ENCODE data around the gene LVRN. TPM values are rescaled to one million over a fixed set of nuclear protein-coding genes. Genes with fewer than 3 reads are reported as not detected.

The LVRN gene
- polyA plus RNA-seq, 3 donors: not detected

DNA sequence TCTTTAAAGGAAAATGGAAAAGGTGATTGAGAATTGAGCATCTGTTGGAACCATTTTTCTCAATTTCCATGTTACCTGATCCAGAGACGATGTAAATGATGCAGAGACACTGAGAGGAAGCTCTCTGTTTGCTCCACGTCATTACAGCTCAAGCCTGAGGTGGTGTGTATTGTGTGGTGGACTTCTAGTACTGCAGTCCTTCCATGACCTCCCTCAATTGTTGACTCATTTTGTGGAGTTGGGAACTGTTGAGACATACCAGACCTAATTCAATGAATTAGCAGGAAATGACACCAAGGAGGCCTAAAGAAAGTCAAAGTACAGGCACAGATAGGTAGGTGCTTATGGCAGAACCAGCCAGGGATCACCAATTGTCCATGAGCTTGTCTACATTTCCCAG, 15.6 kb upstream of the LVRN start:
- no peak overlapping the region for H2AFZ ChIP-seq (ENCODE audit: insufficient read depth, low read depth, low read length, poor library complexity, severe bottlenecking)
- no peak overlapping the region for H3K4me2 ChIP-seq (replicated peaks; ENCODE audit: extremely low read depth, low read length, poor library complexity, severe bottlenecking)
- Mint-ChIP-seq H3K27ac (no peak overlapping the region), H3K36me3 (no peaks in the 10 kb centered on the region), H3K4me1 (peaks cover 8% of the 10 kb centered on the region), H3K9me3 (peaks cover 0 to 8% (median 4%) of the 10 kb centered on the region in 7 donors), H3K4me3 (no peak overlapping the region), H3K27me3 (ENCODE audit: low read depth in 3 of 3) (peaks cover 2 to 5% (median 2%) of the 10 kb centered on the region in 3 donors)
- intact Hi-C loops (cut with micrococcal nuclease): no loop called here
- WGBS (ENCODE audit: insufficient coverage): no CpG with 5 or more reads among the region's 2 CpGs
- H3K36me3 ChIP-seq (replicated peaks in 1 of 2; ENCODE audit: control insufficient read depth in 1 of 2, insufficient read depth in 2 of 2, low read length in 2 of 2): no peaks in the 10 kb centered on the region
- H3K27me3 ChIP-seq (ENCODE audit: control insufficient read depth in 2 of 2, insufficient read depth in 2 of 2, low read length in 2 of 2): no peaks in the 10 kb centered on the region
- H3K4me1 ChIP-seq (ENCODE audit: control insufficient read depth in 1 of 2, insufficient read depth in 2 of 2, low read length in 2 of 2): peaks cover 0 to 7% of the 10 kb centered on the region in 2 donors
- no peak for DNase-seq
- TF ChIP-seq, protein P1, sequence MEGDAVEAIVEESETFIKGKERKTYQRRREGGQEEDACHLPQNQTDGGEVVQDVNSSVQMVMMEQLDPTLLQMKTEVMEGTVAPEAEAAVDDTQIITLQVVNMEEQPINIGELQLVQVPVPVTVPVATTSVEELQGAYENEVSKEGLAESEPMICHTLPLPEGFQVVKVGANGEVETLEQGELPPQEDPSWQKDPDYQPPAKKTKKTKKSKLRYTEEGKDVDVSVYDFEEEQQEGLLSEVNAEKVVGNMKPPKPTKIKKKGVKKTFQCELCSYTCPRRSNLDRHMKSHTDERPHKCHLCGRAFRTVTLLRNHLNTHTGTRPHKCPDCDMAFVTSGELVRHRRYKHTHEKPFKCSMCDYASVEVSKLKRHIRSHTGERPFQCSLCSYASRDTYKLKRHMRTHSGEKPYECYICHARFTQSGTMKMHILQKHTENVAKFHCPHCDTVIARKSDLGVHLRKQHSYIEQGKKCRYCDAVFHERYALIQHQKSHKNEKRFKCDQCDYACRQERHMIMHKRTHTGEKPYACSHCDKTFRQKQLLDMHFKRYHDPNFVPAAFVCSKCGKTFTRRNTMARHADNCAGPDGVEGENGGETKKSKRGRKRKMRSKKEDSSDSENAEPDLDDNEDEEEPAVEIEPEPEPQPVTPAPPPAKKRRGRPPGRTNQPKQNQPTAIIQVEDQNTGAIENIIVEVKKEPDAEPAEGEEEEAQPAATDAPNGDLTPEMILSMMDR (IDR thresholded peaks at IDR 0.05): no peak
- no peak overlapping the region for H3K4me3 ChIP-seq (replicated peaks in 1 of 3; ENCODE audit: low read depth in 2 of 3, low read length in 3 of 3)
- H4K20me1 ChIP-seq (ENCODE audit: insufficient read depth, low read length): no peaks in the 10 kb centered on the region
- H3K79me2 ChIP-seq (ENCODE audit: insufficient read depth, low read length): no peaks in the 10 kb centered on the region
- no peaks in the 10 kb centered on the region for H3K9me3 ChIP-seq (replicated peaks in 1 of 2; ENCODE audit: control insufficient read depth in 1 of 2, insufficient read depth in 1 of 2, low read length in 2 of 2)
- no peak overlapping the region for H3K9ac ChIP-seq (ENCODE audit: insufficient read depth, low read length, poor library complexity, severe bottlenecking)
- no peak overlapping the region for H3K27ac ChIP-seq (ENCODE audit: low read depth in 1 of 2, low read length in 2 of 2)

DNA sequence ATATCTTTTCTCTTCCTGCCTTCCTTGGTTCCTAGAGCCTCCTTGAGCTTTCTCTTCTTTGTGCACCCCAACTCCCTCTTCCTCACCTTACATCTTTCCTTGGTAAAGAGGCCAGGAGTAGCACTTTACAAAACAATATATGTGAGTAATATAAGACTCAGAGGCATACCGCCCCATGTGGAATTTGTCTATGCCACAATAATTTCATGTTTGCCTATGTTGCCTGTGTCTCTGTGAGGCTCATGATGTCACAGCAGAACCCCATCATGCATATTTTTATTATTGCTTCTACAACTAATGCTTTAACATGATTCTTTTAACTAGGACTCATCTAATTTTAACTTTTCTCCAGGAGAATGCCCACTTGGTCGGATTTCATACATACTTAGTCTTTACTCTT, 15.0 kb upstream of the LVRN start:
- H3K36me3 Mint-ChIP-seq: no peaks in the 10 kb centered on the region
- peaks cover 2 to 5% (median 5%) of the 10 kb centered on the region in 3 donors for H3K27me3 Mint-ChIP-seq (ENCODE audit: low read depth in 3 of 3)
- H3K4me1 Mint-ChIP-seq: peaks cover 8% of the 10 kb centered on the region
- H3K27ac Mint-ChIP-seq: no peak overlapping the region
- WGBS (ENCODE audit: insufficient coverage): 100% methylated on average over 1 of the region's 2 CpGs
- Histone ChIP-seq H2AFZ (ENCODE audit: insufficient read depth, low read depth, low read length, poor library complexity, severe bottlenecking) (no peak overlapping the region), H3K9ac (ENCODE audit: insufficient read depth, low read length, poor library complexity, severe bottlenecking) (no peak overlapping the region), H3K27me3 (ENCODE audit: control insufficient read depth in 2 of 2, insufficient read depth in 2 of 2, low read length in 2 of 2) (no peaks in the 10 kb centered on the region), H3K79me2 (ENCODE audit: insufficient read depth, low read length) (no peaks in the 10 kb centered on the region), H4K20me1 (ENCODE audit: insufficient read depth, low read length) (no peaks in the 10 kb centered on the region), H3K9me3 (replicated peaks in 1 of 2; ENCODE audit: control insufficient read depth in 1 of 2, insufficient read depth in 1 of 2, low read length in 2 of 2) (no peaks in the 10 kb centered on the region), H3K4me1 (ENCODE audit: control insufficient read depth in 1 of 2, insufficient read depth in 2 of 2, low read length in 2 of 2) (peaks cover 0 to 7% of the 10 kb centered on the region in 2 donors), H3K36me3 (replicated peaks in 1 of 2; ENCODE audit: control insufficient read depth in 1 of 2, insufficient read depth in 2 of 2, low read length in 2 of 2) (no peaks in the 10 kb centered on the region), H3K4me2 (replicated peaks; ENCODE audit: extremely low read depth, low read length, poor library complexity, severe bottlenecking) (no peak overlapping the region), H3K27ac (ENCODE audit: low read depth in 1 of 2, low read length in 2 of 2) (no peak overlapping the region), H3K4me3 (replicated peaks in 1 of 3; ENCODE audit: low read depth in 2 of 3, low read length in 3 of 3) (no peak overlapping the region)
- H3K9me3 Mint-ChIP-seq: peaks cover 0 to 10% (median 5%) of the 10 kb centered on the region in 7 donors
- no peak for DNase-seq
- intact Hi-C loops (cut with micrococcal nuclease): no loop called here
- no peak overlapping the region for H3K4me3 Mint-ChIP-seq
- TF ChIP-seq, protein P1 (IDR thresholded peaks at IDR 0.05): no peak
